GM13977 (cell line): ENCODE results near the gene MTMR8.

ENCODE experiments used
- DNase-seq: peaks from one replicate; pipeline ENCODE4 v3.0.0; 2012; ENCODE audit warnings: low spot score
- in situ Hi-C: fragments of 300-500 bp; cut with MboI; formaldehyde crosslinking; loops from one replicate; pipeline ENCODE4 v1.12.0; 2022; ENCODE audit warnings: low sequenced_read_pairs, low pct_unique_long_range_greater_than_20kb, mixed read lengths, inconsistent platforms; ENCODE audit not compliant: unreplicated experiment
- TF ChIP-seq, protein P1 (sequence below): IDR thresholded peaks from 2 replicates; pipeline ENCODE4 v1.5.1; 2012; ENCODE audit warnings: mild to moderate bottlenecking, control low read depth; ENCODE audit not compliant: insufficient read depth; ENCODE audit errors: extremely low read depth, missing control alignments

Gene MTMR8

DNA sequence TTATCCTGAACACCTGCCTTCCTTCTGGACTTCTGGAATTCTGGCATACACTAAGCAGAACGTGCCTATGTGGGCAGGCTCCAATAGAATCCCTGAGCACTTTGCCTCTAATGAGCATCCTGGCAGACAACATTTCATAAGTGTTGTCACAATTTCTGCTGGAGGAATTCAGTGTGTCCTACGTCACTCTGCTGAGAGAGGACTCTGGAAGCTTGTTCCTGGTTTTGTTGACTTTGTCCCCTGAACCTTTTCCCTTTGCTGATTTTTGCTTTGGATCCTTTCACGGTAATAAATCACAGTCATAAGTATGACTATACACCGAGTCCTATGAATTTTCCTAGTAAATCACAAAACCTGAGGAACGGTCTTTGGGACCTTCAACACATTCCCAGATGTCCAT is 43.2 kb downstream of the MTMR8 start:
- TF ChIP-seq, protein P1, sequence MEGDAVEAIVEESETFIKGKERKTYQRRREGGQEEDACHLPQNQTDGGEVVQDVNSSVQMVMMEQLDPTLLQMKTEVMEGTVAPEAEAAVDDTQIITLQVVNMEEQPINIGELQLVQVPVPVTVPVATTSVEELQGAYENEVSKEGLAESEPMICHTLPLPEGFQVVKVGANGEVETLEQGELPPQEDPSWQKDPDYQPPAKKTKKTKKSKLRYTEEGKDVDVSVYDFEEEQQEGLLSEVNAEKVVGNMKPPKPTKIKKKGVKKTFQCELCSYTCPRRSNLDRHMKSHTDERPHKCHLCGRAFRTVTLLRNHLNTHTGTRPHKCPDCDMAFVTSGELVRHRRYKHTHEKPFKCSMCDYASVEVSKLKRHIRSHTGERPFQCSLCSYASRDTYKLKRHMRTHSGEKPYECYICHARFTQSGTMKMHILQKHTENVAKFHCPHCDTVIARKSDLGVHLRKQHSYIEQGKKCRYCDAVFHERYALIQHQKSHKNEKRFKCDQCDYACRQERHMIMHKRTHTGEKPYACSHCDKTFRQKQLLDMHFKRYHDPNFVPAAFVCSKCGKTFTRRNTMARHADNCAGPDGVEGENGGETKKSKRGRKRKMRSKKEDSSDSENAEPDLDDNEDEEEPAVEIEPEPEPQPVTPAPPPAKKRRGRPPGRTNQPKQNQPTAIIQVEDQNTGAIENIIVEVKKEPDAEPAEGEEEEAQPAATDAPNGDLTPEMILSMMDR: no peak
- in situ Hi-C loops: no loop called here
- DNase-seq: no peak

- in situ Hi-C loops: no loop called here
- TF ChIP-seq, protein P1: no peak
- no peak for DNase-seq
Measured at GRCh38 chrX:64350521-64350920, 44.7 kb downstream of the MTMR8 start.

- TF ChIP-seq, protein P1: no peak
- in situ Hi-C loops: no loop called here
- DNase-seq: no peak
Measured at GRCh38 chrX:64350047-64350446, 45.2 kb downstream of the MTMR8 start.

- in situ Hi-C loops: no loop called here
- no peak for DNase-seq
- TF ChIP-seq, protein P1: no peak
Measured at GRCh38 chrX:64342811-64343210, 52.4 kb downstream of the MTMR8 start.

DNA sequence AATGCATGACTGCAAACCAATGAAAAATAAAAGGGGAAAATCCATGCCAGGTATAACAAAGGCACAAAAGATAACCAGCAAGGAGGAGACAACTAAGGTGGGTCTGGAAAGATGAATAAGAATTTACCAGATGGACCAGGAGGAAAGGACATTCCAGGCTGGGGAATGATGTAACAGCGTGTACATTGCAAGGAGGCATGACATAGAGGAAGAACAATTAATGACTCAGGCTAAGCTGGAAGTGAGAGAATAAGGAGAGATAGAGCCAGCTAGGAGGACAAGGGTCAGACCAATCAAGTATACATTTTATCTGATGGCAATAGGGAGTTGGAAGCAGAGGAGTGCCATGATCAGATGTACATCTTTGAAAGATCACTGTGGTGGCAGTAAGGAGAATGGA is 57.0 kb downstream of the MTMR8 start:
- DNase-seq: no peak
- TF ChIP-seq, protein P1: no peak
- in situ Hi-C loops: no loop called here

DNA sequence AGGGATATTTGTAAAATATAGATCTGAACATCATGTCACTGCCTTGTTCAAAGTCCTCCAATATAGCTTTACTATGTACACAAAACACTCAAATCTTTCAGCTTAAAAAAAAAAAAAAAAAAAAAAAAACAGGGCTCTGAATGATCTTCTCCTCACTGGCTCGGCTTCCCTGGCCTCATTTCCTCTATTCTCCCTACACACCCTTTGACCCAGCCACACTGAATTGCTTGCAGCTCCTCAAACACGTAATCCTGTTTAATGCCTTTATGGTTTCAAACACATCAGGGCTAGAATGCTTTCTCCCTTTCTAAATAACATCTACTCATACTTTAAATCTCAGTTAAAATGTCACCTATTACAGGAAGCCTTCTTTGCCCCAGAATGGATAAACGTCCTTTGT is 60.8 kb downstream of the MTMR8 start:
- in situ Hi-C loops: no loop called here
- TF ChIP-seq, protein P1: no peak
- DNase-seq: no peak

DNA sequence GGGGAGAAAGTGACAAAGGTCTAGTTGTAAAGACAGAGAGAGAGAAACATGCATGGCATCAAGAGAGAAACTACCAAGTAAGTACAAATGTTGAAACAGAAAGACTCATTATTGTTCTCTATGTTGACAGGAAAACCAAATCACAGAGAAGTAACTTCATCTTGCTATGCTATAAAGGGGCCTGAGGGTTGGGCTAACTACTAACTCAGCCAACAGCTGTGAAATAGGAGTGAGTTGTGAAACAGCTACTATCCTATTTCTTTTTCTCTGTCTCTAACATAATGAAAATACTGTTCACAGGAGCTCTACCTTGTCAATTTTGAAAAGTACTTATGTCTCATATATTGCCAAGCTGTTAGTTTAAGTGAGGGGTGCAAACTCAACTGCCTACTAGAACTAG is 65.0 kb downstream of the MTMR8 start:
- TF ChIP-seq, protein P1: no peak
- no peak for DNase-seq
- in situ Hi-C loops: no loop called here
